HG03108 (cell line): ENCODE measurements around the gene CHRNA1.
"Not testable (repeated sequence)": the region's sequence is repeated elsewhere in the genome, so short reads cannot be mapped to it uniquely, and the experiment has no call there.

ENCODE experiments used
- ATAC-seq: cut with Tn5 transposase; IDR thresholded peaks from one replicate; pipeline ENCODE4 v1.9.1; 2021; ENCODE audit warnings: moderate library complexity; ENCODE audit not compliant: unreplicated experiment

Gene CHRNA1

DNA sequence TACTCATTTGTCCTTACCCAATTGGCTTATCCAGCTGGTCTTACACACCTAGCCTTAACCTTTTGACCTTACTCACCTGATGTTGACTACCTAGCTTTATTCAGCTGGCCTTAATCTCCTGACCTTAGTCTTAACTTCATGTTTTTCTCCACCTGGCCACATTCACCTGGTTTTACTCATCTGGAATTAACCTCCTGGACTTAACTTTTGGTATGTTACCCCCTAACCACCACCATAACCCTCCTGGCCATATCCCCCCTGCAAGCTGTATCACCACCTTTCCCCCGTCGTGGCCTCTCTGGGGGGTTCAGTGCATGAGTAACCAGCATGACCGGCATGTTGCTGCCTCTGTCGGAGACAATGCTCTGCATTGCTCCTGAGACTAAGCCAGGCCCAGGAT is 45.7 kb downstream of the CHRNA1 start:
- no peak for ATAC-seq

DNA sequence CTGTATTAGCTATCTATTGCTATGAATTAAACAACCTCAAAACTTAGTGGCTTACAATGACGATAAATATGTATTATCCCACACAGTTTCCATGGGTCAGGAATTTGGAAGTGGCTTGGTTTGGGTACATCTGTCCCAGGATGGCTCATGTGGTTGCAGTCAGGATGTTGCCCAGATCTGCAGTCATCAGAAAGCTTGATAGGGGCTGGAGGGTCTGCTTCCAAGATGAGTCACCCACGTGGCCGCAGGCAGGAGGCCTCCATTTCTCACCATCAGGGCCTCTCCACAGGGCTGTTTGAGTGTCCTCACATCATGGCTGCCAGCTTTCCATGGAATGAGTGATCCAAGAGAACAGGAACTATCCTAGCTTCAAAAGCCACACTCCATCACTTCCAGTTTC is 46.4 kb downstream of the CHRNA1 start:
- no peak for ATAC-seq

DNA sequence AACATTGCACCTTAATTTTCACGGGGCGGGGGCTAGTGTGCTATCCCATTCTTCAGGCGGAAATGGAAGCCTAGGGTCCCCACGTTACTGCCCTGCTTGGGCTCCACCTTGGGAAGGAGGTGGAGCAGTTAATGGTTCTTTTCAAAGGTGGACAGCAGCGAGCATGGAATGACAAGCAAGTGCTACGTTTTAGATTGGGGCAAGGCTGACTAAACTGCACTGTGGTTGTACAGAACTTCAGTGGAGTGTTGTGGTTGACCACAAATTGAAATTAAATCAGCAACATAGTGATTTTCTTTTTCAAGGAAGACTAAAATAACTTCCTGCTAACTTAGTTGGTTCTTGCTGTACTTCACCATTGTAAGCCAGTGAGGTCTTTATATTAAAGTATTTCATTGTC is 47.0 kb downstream of the CHRNA1 start:
- ATAC-seq, result no peak

- no peak for ATAC-seq
Observed at GRCh38 chr2:174716785-174717184, 47.5 kb downstream of the CHRNA1 start.

GRCh38 chr2:174713686-174714085 is 50.6 kb downstream of the CHRNA1 start:
- no peak for ATAC-seq

DNA sequence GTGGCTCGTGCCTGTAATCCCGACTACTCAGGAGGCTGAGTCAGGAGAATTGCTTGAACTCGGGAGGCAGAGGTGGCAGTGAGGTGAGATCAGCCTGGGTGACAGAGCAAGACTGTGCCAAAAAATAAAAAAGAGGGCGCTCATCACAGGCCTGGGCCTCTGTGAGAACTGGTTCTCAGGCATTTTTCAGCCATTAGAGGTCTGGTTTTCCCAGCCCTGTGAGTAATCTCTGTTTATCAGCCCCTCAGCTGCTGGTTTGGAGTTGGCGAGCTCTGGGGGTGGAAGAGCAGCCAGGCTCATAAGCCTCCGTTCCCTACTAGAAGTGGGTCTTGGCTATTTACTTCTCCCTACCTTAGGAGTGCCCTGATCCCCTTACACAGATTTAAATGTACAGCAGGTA is 53.1 kb downstream of the CHRNA1 start:
- no peak for ATAC-seq

DNA sequence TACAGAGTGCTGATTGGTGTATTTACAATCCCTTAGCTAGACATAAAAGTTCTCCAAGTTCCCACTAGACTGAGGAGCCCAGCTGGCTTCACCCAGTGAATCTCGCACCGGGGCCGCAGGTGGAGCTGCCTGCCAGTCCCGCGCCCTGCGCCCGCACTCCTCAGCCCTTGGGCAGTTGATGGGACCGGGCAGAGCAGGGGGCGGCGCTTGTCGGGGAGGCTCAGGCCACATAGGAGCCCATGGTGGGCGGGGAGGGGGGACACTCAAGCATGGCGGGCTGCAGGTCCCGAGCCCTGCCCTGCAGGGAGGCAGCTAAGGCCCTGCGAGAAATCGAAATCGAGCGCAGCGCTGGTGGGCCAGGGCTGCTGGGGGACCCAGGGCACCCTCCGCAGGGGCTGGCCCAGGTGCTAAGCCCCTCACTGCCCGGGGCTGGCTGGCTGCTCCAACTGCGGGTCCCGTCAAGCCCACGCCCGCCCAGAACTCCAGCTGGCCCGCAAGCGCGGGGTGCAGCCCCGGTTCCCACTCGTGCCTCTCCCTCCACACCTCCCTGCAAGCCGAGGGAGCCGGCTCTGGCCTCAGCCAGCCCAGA is 54.8 kb downstream of the CHRNA1 start:
- ATAC-seq, result not testable (repeated sequence)

DNA sequence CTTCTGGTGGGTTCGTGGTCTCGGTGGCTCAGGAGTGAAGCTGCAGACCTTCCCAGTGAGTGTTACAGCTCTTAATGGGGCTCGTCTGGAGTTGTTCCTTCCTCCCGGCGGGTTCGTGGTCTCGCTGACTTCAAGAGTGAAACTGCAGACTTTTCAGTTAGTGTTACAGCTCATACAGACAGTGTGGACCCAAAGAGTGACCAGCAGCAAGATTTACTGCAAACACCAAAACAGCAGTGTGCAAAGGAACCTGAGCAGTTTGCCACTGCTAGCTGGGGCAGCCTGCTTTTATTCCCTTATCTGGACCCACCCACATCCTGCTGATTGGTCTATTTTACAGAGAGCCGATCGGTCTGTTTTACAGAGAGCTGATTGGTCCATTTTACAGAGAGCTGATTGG is 55.6 kb downstream of the CHRNA1 start:
- ATAC-seq, result no peak

GRCh38 chr2:174705321-174705720 is 59.0 kb downstream of the CHRNA1 start:
- no peak for ATAC-seq

DNA sequence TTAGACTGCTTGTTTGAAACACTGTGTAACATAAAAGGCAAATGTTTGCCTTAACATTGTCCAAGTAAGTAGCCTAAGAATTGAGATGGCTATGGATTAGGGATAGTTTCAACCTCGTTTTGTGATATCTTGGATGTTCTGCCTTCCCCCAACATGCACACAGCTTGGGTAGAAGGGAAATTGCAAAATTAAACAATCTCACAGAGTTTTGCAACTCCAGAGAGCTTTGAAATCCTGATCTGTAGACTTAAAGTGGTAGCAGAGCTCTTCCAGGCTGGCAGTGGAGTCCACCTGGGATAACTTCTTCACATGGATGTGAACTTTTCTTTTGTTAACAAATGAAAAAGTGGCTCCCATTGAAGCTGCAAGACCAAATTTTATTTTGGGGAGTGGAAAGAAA is 59.6 kb downstream of the CHRNA1 start:
- ATAC-seq, result no peak

DNA sequence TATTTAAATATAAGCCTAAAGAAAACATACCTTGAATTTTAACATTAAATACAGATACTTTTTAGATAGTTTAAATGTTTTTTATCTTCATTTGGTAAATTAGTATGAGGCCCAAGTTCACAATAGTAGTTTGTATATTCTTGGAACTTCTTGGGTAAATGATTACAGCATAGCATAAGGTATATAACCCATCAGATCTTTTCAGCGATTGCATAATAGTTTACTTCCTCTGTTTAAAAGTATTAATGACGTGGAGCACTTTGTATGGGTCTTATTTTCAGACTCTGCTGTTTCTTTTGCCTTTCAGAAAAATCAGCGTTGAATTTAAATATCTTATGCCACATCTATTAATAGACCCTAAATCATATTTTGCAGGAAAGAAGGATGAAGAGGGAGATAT is 60.2 kb downstream of the CHRNA1 start:
- no peak for ATAC-seq

- no peak for ATAC-seq
Observed at GRCh38 chr2:174703430-174703829, 60.8 kb downstream of the CHRNA1 start.

DNA sequence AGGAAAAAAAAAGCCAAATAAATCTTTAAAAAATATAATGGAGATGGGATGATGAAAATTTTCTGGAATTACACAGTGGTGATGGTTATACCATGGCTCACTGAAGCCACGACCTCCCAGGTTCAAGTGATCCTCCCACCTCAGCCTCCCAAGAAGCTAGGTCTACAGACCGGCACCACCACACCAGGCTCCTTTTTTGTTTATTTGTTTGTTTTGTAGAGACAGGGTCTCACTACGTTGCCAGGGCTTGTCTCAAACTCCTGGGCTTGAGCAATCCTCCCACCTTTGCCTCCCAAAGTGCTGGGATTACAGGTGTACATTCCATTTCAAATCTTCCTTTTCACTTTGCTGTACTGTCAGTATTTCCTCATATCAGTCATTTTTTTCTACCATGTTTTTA is 61.7 kb downstream of the CHRNA1 start:
- ATAC-seq, result no peak

DNA sequence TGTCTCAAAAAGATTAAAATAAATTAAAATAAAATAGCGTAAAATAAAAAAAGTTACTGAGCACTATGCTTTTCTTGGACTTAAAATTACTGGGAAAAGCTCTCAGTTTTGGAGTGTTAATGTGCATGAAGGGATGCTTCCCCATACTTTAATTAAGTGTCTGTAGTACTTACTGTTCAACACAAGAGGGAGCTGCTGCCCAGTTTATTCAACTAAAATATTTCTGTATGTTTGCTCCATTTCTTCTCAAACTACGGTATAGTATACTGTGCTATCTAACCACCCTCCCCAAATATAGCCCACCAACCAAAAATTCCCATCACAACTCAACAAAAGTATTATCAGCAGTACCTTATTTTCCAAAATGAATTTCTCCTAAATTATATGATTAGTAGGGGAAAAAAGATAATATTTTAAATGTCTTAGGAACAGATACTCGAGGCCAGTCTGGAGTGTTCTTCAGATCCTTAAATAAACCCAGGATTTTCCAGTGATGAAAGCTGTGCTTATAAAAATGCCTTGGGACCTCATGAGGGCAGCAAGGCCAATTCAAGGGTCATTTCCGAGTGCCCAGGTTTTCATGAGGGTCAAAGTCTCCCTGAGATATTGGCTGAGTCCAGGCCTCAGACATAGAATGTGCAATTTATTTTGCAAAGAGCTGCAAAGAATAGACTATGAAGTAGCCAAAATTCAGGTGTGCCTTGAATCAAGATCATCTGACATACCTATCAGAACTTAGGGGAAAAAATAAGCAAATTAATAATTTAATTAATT is 64.1 kb downstream of the CHRNA1 start:
- no peak for ATAC-seq
